ENCODE data around the gene BMERB1.

DNA sequence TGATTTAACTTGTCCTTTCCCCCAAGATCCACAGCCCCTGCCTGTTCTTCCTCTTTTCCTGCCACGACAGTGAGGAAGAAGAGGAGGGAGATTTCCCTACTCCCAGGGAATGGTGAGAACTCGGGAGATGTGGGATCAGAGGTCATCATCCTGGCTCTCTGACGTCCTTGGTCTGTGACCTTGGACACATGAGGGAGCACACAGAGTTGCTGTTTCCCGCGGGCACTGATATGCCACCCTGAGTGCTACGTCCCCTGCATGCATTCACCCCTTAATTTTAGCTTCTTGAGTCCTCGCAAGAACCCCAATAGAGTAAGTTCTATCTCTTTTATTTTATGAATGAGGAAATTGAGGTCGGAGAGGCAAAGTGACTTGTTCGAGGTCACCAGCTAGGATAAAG is 85.4 kb downstream of the BMERB1 start:
- TF ChIP-seq POLR2AphosphoS5 (IDR thresholded peaks at IDR 0.05; ENCODE audit: low read depth, low read length) = no peak
- TF ChIP-seq RFX5 (IDR thresholded peaks at IDR 0.05; ENCODE audit: low read length) = no peak
- TF ChIP-seq, protein P1, sequence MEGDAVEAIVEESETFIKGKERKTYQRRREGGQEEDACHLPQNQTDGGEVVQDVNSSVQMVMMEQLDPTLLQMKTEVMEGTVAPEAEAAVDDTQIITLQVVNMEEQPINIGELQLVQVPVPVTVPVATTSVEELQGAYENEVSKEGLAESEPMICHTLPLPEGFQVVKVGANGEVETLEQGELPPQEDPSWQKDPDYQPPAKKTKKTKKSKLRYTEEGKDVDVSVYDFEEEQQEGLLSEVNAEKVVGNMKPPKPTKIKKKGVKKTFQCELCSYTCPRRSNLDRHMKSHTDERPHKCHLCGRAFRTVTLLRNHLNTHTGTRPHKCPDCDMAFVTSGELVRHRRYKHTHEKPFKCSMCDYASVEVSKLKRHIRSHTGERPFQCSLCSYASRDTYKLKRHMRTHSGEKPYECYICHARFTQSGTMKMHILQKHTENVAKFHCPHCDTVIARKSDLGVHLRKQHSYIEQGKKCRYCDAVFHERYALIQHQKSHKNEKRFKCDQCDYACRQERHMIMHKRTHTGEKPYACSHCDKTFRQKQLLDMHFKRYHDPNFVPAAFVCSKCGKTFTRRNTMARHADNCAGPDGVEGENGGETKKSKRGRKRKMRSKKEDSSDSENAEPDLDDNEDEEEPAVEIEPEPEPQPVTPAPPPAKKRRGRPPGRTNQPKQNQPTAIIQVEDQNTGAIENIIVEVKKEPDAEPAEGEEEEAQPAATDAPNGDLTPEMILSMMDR (IDR thresholded peaks at IDR 0.05) = no peak
- TF ChIP-seq, protein P2, sequence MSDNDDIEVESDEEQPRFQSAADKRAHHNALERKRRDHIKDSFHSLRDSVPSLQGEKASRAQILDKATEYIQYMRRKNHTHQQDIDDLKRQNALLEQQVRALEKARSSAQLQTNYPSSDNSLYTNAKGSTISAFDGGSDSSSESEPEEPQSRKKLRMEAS (IDR thresholded peaks at IDR 0.05; ENCODE audit: low read depth) = no peak
- TF ChIP-seq, protein P3, sequence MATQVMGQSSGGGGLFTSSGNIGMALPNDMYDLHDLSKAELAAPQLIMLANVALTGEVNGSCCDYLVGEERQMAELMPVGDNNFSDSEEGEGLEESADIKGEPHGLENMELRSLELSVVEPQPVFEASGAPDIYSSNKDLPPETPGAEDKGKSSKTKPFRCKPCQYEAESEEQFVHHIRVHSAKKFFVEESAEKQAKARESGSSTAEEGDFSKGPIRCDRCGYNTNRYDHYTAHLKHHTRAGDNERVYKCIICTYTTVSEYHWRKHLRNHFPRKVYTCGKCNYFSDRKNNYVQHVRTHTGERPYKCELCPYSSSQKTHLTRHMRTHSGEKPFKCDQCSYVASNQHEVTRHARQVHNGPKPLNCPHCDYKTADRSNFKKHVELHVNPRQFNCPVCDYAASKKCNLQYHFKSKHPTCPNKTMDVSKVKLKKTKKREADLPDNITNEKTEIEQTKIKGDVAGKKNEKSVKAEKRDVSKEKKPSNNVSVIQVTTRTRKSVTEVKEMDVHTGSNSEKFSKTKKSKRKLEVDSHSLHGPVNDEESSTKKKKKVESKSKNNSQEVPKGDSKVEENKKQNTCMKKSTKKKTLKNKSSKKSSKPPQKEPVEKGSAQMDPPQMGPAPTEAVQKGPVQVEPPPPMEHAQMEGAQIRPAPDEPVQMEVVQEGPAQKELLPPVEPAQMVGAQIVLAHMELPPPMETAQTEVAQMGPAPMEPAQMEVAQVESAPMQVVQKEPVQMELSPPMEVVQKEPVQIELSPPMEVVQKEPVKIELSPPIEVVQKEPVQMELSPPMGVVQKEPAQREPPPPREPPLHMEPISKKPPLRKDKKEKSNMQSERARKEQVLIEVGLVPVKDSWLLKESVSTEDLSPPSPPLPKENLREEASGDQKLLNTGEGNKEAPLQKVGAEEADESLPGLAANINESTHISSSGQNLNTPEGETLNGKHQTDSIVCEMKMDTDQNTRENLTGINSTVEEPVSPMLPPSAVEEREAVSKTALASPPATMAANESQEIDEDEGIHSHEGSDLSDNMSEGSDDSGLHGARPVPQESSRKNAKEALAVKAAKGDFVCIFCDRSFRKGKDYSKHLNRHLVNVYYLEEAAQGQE (IDR thresholded peaks at IDR 0.05; ENCODE audit: low read depth, low read length) = no peak
- no peak for TF ChIP-seq EZH2phosphoT487 (IDR thresholded peaks at IDR 0.05; ENCODE audit: borderline replicate concordance, low read depth)
